Heart right ventricle (tissue), 16 donors: ENCODE results near the gene TOX2. TPM values are rescaled to one million over a fixed set of nuclear protein-coding genes. Genes with fewer than 3 reads are reported as not detected.

Source experiments
- ATAC-seq, 8 donors: fragments of 200-7000 bp; cut with Tn5 transposase; one replicate each; pipeline ENCODE4 v1.9.1; 2020; ENCODE audit warnings: mild to moderate bottlenecking in 8 of 8, moderate library complexity in 8 of 8, moderate number of reproducible peaks in 1 of 8
- DNase-seq, 2 donors: peaks; one replicate each; pipeline ENCODE4 v3.0.0-alpha.2; 2020
- H3K27ac ChIP-seq, 10 donors: fragments of 200-600 bp; sonication (generic) in 2 of 10; one replicate each; pipeline versions ENCODE4 v1.5.0 to v1.8.0; 2020 to 2022; ENCODE audit warnings: mild to moderate bottlenecking in 3 of 10
- H3K27me3 ChIP-seq, 7 donors: fragments of 200-600 bp; one replicate each; pipeline ENCODE4 v1.8.0; 2021 to 2022; ENCODE audit warnings: mild to moderate bottlenecking in 2 of 7
- H3K36me3 ChIP-seq, 9 donors: fragments of 200-600 bp; sonication (generic) in 1 of 9; one replicate each; pipeline versions ENCODE4 v1.5.0 to v1.8.0; 2020 to 2022; ENCODE audit warnings: mild to moderate bottlenecking in 2 of 9
- H3K4me1 ChIP-seq, 9 donors: fragments of 200-600 bp; sonication (generic) in 1 of 9; one replicate each; pipeline versions ENCODE4 v1.5.0 to v1.8.0; 2020 to 2022; ENCODE audit warnings: mild to moderate bottlenecking in 4 of 9
- H3K4me3 ChIP-seq, 10 donors: fragments of 200-600 bp; sonication (generic) in 2 of 10; one replicate each; pipeline versions ENCODE4 v1.5.0 to v1.8.0; 2020 to 2022; ENCODE audit warnings: mild to moderate bottlenecking in 7 of 10, moderate library complexity in 2 of 10
- H3K9me3 ChIP-seq, 11 donors: fragments of 200-600 bp in 10 of 11; sonication (generic) in 2 of 11; one replicate each; pipeline versions ENCODE4 v1.5.0 to v1.8.0; 2013 to 2022; ENCODE audit warnings: mild to moderate bottlenecking in 2 of 11, control low read depth in 1 of 11, moderate library complexity in 1 of 11
- WGBS, 2 donors: extraction: QIAGEN DNeasy Blood & Tissue Kit; methylation state at CpG; one replicate each; pipeline ENCODE4 v1.1.7; 2013; ENCODE audit warnings: inconsistent platforms in 1 of 2; 5-methylcytosine and 5-hydroxymethylcytosine counted together
- intact Hi-C, 10 donors: fragments of 100-400 bp; cut with DNase I; formaldehyde crosslinking; loops; one replicate each; pipeline versions ENCODE4 v1.11.1 to v1.14.2; 2022
- polyA plus RNA-seq, 2 donors: library from polyadenylated mRNA; stranded (reverse); fragments of 200-250 nt; gene quantifications; one replicate each; pipeline ENCODE4 v1.2.3, GENCODE V29; 2013
- total RNA-seq, 10 donors: library from RNA; stranded (reverse); fragmentation: NEBNext Ultra II Directional in 3 of 10; extraction: Animal tissue kit (Norgen Biotek cat#: 25700) in 3 of 10; gene quantifications; one replicate each; pipeline versions ENCODE4 v1.2.1 to v1.2.4, GENCODE V29; 2021 to 2023
- TF ChIP-seq, protein P1 (sequence below), 9 donors: fragments of 200-600 bp; sonication (generic) in 2 of 9; IDR thresholded peaks; one replicate each; pipeline versions ENCODE4 v1.5.0 to v1.8.0; 2021 to 2022; ENCODE audit warnings: antibody characterized with exemption in 9 of 9, mild to moderate bottlenecking in 5 of 9, moderate library complexity in 1 of 9
- donor health status: Arrhythmogenic right ventricular cardiomyopathy.
- donor health status: ischemic (EF 13 %, LVEDD 7.1; RV severe dilation, severe dysfunction).
- donor health status: healthy with polysubstance abuse.
- donor health status: DM: no; HTN: yes; CAD: no.
- donor health status: DM: no; HTN: no; CAD: no.
- donor health status: ischemic (EF 25% LVEDD 6.9; RV normal size, moderate dysfunction).
- donor health status: ischemic (EF 25% LVEDD 5.7; RV mildly dilated, moderate dysfunction).
- donor health status: healthy.
- donor health status: DM: yes; HTN: yes; CAD: no.
- donor health status: Ischemic cardiomyopathy.
- donor health status: ischemic (EF 35%, LVEDD 5.7; RV mildly dilated, moderate dysfunction).
- donor health status: nonischemic (EF 11% LVEDD 7.7; RV severe dilation, severe dysfunction).
- donor health status: DM: yes; HTN: yes; CAD: no.
- donor health status: PGD.
- donor health status: ischemic (EF 29% LVEDD 5.4; RV normal size, mild dysfunction).
- donor health status: nonischemic (EF 23%, LVEDD 6.1; RV moderate dilation, normal function).

Gene TOX2
- total and polyA plus RNA-seq, 12 donors, result 0.25 to 2.0 (median 1.1) TPM

DNA sequence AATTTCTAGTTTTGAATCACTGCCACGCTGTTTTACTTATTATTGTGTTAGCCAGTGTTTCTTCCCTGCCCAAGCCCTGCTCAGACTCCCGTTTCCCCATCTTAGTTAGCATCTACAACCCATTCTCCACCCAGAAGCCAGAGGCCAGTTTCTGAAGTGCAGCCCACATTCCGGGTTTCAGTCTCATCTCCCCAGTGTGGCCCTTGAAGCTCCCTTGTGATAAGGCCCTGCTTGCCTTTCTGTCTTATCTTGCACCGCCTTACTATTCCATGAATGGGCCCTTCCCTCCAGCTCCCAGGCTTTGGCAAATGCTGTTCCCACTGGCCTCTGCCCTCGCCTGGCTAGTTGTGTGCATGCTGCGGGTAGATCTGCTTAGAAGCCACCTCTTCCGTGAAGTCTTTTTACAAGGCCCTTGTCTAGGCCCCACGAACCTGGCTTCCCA lies 41.1 kb downstream of the TOX2 start:
- peak in 1 of 8 donors; percentile 7 for ATAC-seq

DNA sequence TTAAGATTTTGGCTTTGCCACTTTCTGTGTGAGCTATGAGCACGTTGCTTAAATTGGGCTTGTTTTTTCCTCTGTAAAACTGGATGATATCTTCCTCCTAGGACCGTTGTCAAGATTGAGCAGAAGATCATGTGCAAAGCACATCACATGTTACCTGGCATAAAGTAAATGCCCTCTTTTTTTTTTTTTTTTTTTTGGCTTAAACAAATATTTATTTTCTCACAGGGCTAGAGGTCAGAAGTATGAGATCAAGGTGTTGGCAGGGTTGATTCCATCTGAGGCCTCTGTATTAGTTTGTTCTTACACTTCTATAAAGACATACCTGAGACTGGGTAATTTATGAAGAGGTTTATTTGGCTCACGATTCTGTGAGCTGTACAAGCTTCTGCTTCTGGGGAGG lies 42.7 kb downstream of the TOX2 start:
- intact Hi-C loops, result no loop called here
- WGBS, 2 donors, result 87 to 91% methylated on average over 3 of the region's 3 CpGs
- H3K4me1 ChIP-seq, result peaks cover 0 to 65% (median 25%) of the 10 kb centered on the region in 9 donors

More for the DNA sequence above, 41.1 kb downstream of the TOX2 start:
- intact Hi-C loops, result no loop called here
- 74 to 79% methylated on average over 8 of the region's 8 CpGs for WGBS, 2 donors
- no peak for DNase-seq
- Histone ChIP-seq H3K4me1 (peaks cover 0 to 72% (median 25%) of the 10 kb centered on the region in 9 donors), H3K27ac (peak overlapping the region in 1 of 10 donors; percentile 63), H3K9me3 (no peaks in the 10 kb centered on the region), H3K27me3 (peaks cover 0 to 9% (median 0%) of the 10 kb centered on the region in 7 donors), H3K4me3 (no peak overlapping the region), H3K36me3 (no peaks in the 10 kb centered on the region)
- TF ChIP-seq, protein P1, sequence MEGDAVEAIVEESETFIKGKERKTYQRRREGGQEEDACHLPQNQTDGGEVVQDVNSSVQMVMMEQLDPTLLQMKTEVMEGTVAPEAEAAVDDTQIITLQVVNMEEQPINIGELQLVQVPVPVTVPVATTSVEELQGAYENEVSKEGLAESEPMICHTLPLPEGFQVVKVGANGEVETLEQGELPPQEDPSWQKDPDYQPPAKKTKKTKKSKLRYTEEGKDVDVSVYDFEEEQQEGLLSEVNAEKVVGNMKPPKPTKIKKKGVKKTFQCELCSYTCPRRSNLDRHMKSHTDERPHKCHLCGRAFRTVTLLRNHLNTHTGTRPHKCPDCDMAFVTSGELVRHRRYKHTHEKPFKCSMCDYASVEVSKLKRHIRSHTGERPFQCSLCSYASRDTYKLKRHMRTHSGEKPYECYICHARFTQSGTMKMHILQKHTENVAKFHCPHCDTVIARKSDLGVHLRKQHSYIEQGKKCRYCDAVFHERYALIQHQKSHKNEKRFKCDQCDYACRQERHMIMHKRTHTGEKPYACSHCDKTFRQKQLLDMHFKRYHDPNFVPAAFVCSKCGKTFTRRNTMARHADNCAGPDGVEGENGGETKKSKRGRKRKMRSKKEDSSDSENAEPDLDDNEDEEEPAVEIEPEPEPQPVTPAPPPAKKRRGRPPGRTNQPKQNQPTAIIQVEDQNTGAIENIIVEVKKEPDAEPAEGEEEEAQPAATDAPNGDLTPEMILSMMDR (IDR thresholded peaks at IDR 0.05), result no peak

DNA sequence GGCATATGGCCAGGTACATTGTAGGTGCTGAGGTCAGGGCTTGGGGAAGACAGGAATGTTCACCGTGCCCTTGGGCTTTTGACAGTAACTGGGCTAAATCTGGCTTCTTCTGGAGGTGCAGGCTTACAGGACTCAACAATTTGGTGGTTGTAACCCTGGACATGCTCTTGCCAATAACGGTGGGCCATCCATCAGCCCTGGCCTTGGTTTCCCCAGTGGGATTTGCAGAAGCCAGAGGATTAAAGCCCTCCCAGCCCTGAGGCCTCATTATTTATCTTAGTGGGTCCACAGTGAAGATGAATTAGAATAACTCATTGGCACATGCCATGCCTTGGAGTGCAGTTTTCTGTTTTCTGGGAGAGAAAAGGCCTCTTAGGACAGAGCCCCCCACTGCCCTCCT lies 44.0 kb downstream of the TOX2 start:
- intact Hi-C loops, result no loop called here
- peaks cover 0 to 57% (median 25%) of the 10 kb centered on the region in 9 donors for H3K4me1 ChIP-seq
- TF ChIP-seq, protein P1 (IDR thresholded peaks at IDR 0.05), result no peak

More for the DNA sequence above, 42.7 kb downstream of the TOX2 start:
- Histone ChIP-seq H3K27me3 (peaks cover 0 to 5% (median 0%) of the 10 kb centered on the region in 7 donors), H3K36me3 (no peaks in the 10 kb centered on the region), H3K27ac (no peak overlapping the region), H3K9me3 (no peaks in the 10 kb centered on the region), H3K4me3 (no peak overlapping the region)
- TF ChIP-seq, protein P1 (IDR thresholded peaks at IDR 0.05), result no peak
- ATAC-seq (no peak), DNase-seq (no peak)

DNA sequence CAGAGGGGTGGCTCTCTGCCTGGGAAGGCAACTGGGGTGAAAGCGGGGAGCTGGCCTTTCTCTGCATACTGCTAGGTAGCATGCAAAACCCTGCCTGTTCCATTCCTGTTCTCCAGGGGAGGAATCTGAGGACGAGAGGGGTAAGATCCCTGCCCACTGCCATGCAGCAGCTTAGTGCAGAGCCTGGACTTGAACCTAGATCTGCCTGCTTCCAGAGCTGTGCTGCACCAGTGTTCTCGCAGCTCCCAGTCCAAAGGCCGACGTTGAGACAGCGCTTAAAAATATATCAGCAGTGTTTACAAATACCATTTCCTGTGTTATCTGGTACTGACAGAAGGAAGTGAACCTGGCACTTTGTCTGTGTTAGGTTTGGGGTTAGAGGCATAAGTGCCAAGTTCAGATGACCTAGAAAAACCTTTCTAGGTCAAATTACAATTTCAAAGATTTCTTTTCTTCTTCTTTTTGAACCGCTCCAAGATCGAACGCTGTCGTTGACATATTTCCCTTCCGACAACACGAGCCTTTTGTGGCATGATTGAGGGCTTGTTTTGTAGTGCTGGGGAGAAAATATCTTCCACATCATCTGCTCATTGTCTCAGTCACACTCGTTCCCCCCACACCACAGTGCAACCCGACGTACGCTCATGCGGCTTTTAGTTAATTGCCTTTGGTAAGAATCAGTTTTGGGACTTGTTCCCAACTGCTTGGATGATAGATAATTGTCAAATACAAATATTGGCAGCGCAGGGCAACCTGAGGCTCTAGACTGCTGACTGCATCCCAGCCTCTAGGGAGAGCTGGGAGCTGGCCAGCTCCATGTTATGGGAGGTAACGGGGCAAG lies 44.6 kb downstream of the TOX2 start:
- Histone ChIP-seq H3K4me1 (peaks cover 0 to 58% (median 29%) of the 10 kb centered on the region in 9 donors), H3K9me3 (no peaks in the 10 kb centered on the region), H3K27ac (peak overlapping the region in 1 of 10 donors; percentile 50), H3K4me3 (peak overlapping the region in 1 of 10 donors; percentile 9), H3K36me3 (no peaks in the 10 kb centered on the region), H3K27me3 (peaks cover 0 to 7% (median 0%) of the 10 kb centered on the region in 7 donors)
- TF ChIP-seq, protein P1 (IDR thresholded peaks at IDR 0.05), result no peak
- intact Hi-C loops, result no loop called here
- WGBS, 2 donors, result 27 to 30% methylated on average over 19 of the region's 19 CpGs
- ATAC-seq (peak in 7 of 8 donors; percentile 14 to 60 (median 34)), DNase-seq (no peak)

More for the DNA sequence above, 44.0 kb downstream of the TOX2 start:
- peak overlapping the region in 1 of 10 donors; percentile 50 for H3K27ac ChIP-seq
- no peak for DNase-seq
- peaks cover 0 to 7% (median 0%) of the 10 kb centered on the region in 7 donors for H3K27me3 ChIP-seq
- no peaks in the 10 kb centered on the region for H3K36me3 ChIP-seq
- no peak overlapping the region for H3K4me3 ChIP-seq
- WGBS, 2 donors, result 82 to 94% methylated on average over 2 of the region's 2 CpGs
- H3K9me3 ChIP-seq, result no peaks in the 10 kb centered on the region
- no peak for ATAC-seq
